ENCODE results near the gene UFSP2. TPM values are rescaled to one million over a fixed set of nuclear protein-coding genes. Genes with fewer than 3 reads are reported as not detected.
A peak's percentile ranks its signal among the peaks of the same experiment; 100 is the strongest.

UFSP2 gene
- total and polyA plus RNA-seq, 8 donors, result 10.1 to 23.4 (median 19.3) TPM

GRCh38 chr4:185357211-185357610, 68.6 kb downstream of the UFSP2 start:
- no peak for FAIRE-seq
- no peak for TF ChIP-seq CTCF (IDR thresholded peaks at IDR 0.05)
- ATAC-seq, result peak in 1 of 4 donors; percentile 44
- no peak overlapping the region for H3K27ac ChIP-seq
- no peaks in the 10 kb centered on the region for H3K27me3 ChIP-seq
- no peak for DNase-seq
- WGBS, 2 donors, result 93 to 94% methylated on average over 5 of the region's 5 CpGs
- H3K36me3 ChIP-seq, result peaks cover 0 to 10% (median 0%) of the 10 kb centered on the region in 3 donors
- H3K4me3 ChIP-seq, result no peak overlapping the region
- no peaks in the 10 kb centered on the region for H3K4me1 ChIP-seq
- H3K9me3 ChIP-seq, result no peaks in the 10 kb centered on the region
- intact Hi-C loops (cut with DNase I), result no loop called here

GRCh38 chr4:185352741-185353140, 73.0 kb downstream of the UFSP2 start:
- no peak for DNase-seq
- Histone ChIP-seq H3K4me1 (no peaks in the 10 kb centered on the region), H3K4me3 (no peak overlapping the region), H3K9me3 (no peaks in the 10 kb centered on the region), H3K36me3 (peaks cover 0 to 10% (median 0%) of the 10 kb centered on the region in 3 donors), H3K27ac (no peak overlapping the region), H3K27me3 (no peaks in the 10 kb centered on the region)
- no peak for ATAC-seq
- TF ChIP-seq CTCF (IDR thresholded peaks at IDR 0.05), result no peak
- 97 to 100% methylated on average over 2 of the region's 2 CpGs for WGBS, 2 donors
- FAIRE-seq, result no peak
- intact Hi-C loops (cut with DNase I), result no loop called here

GRCh38 chr4:185352202-185352601, 73.6 kb downstream of the UFSP2 start:
- no peak for DNase-seq
- Histone ChIP-seq H3K27ac (no peak overlapping the region), H3K9me3 (no peaks in the 10 kb centered on the region), H3K4me3 (no peak overlapping the region), H3K36me3 (peaks cover 0 to 10% (median 0%) of the 10 kb centered on the region in 3 donors), H3K4me1 (no peaks in the 10 kb centered on the region), H3K27me3 (no peaks in the 10 kb centered on the region)
- WGBS, 2 donors, result 88 to 89% methylated on average over 7 of the region's 7 CpGs
- no peak for TF ChIP-seq CTCF (IDR thresholded peaks at IDR 0.05)
- no peak for ATAC-seq
- no peak for FAIRE-seq
- intact Hi-C loops (cut with DNase I), result no loop called here

GRCh38 chr4:185351691-185352090, 74.1 kb downstream of the UFSP2 start:
- intact Hi-C loops (cut with DNase I), result no loop called here
- 91 to 94% methylated on average over 13 of the region's 13 CpGs for WGBS, 2 donors
- Histone ChIP-seq H3K27me3 (no peaks in the 10 kb centered on the region), H3K27ac (no peak overlapping the region), H3K9me3 (no peaks in the 10 kb centered on the region), H3K36me3 (peaks cover 0 to 12% (median 0%) of the 10 kb centered on the region in 3 donors), H3K4me3 (no peak overlapping the region), H3K4me1 (no peaks in the 10 kb centered on the region)
- DNase-seq (no peak), FAIRE-seq (no peak), ATAC-seq (no peak)
- TF ChIP-seq CTCF (IDR thresholded peaks at IDR 0.05), result no peak

Other genes with a start within 250 kb of the UFSP2 start
- 10 to 100 TPM; 10.4 to 19.2 (median 17.2) TPM for gene CFAP97, start 222.0 kb downstream of the UFSP2 start, total RNA-seq
- 1 to 10 TPM; 3.4 to 5.6 TPM for gene CFAP97, start 222.0 kb downstream of the UFSP2 start, polyA plus RNA-seq
- gene SNX25, start 216.4 kb downstream of the UFSP2 start, total RNA-seq, result 10 to 100 TPM; 10.1 to 15.0 (median 12.5) TPM
- gene SNX25, start 216.4 kb downstream of the UFSP2 start, polyA plus RNA-seq, result 1 to 10 TPM; 4.8 to 9.4 TPM
- 1 to 10 TPM in 3 of 6 donors, under 1 TPM in 3; 0.79 to 1.2 (median 1.00) TPM for gene LRP2BP, start 30.0 kb downstream of the UFSP2 start, total RNA-seq
- 1 to 10 TPM in 1 of 2 donors, under 1 TPM in 1; 0.72 to 2.1 TPM for gene LRP2BP, start 30.0 kb downstream of the UFSP2 start, polyA plus RNA-seq
- gene ANKRD37, start 29.1 kb downstream of the UFSP2 start, total RNA-seq, result 10 to 100 TPM in 2 of 6 donors, 1 to 10 TPM in 4; 4.8 to 13.5 (median 8.6) TPM
- gene ANKRD37, start 29.1 kb downstream of the UFSP2 start, polyA plus RNA-seq, result 10 to 100 TPM; 11.5 to 15.3 TPM
- gene CCDC110, start 45.8 kb upstream of the UFSP2 start, total RNA-seq, result 10 to 100 TPM; 11.2 to 25.8 (median 19.6) TPM
- gene CCDC110, start 45.8 kb upstream of the UFSP2 start, polyA plus RNA-seq, result 1 to 10 TPM; 4.1 to 6.2 TPM
- 10 to 100 TPM in 3 of 6 donors, 1 to 10 TPM in 3; 6.3 to 32.9 (median 10.7) TPM for gene PDLIM3, start 109.5 kb upstream of the UFSP2 start, total RNA-seq
- 10 to 100 TPM; 30.6 to 50.5 TPM for gene PDLIM3, start 109.5 kb upstream of the UFSP2 start, polyA plus RNA-seq